Body of pancreas (tissue), 4 donors: Measurements from ENCODE around the gene PLEK2.

Experiments
- POLR2A ChIP-seq, 3 donors: fragments of 450-650 bp; IDR thresholded peaks; one replicate each; pipeline ENCODE4 v1.6.1; 2016; ENCODE audit warnings: antibody characterized with exemption in 3 of 3, mild to moderate bottlenecking in 2 of 3
- TF ChIP-seq, protein P1 (sequence below), 7 experiments: fragments of 450-650 bp in 4 of 7; fragments of 200-600 bp in 3 of 7; sonication (generic) in 3 of 7; IDR thresholded peaks; one replicate each; pipeline ENCODE4 v1.5.1; 2016 to 2019; ENCODE audit warnings: antibody characterized with exemption in 7 of 7

DNA sequence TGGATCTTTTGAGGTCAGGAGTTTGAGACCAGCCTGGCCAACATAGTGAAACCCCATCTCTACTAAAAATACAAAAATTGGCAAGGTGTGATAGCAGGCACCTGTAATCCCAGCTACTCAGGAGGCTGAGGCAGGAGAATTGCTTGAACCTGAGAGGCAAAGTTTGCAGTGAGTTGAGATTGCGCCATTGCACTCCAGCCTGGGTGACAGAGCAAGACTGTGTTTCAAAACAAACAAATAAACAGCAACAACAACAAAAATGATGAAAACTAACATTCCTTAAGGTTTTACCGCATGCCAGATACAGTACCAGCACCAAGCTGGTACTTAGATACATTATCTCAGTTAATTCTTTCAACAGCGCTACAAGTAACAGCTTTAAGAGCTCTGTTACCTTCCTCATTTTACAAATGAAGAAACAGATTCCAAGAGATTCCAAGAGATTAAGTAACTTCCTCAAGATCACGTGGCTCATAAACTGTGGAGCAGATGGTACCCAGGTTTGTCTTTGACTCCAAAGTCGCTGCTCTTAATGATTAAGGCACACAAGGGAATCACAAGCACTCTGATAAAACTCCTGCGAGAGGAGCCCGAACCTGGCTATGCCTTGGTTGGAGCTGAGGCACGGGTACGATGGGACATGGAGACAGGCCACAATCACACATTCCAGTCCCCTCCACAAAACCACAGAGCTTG is 17.7 kb upstream of the PLEK2 start:
- TF ChIP-seq, protein P1, sequence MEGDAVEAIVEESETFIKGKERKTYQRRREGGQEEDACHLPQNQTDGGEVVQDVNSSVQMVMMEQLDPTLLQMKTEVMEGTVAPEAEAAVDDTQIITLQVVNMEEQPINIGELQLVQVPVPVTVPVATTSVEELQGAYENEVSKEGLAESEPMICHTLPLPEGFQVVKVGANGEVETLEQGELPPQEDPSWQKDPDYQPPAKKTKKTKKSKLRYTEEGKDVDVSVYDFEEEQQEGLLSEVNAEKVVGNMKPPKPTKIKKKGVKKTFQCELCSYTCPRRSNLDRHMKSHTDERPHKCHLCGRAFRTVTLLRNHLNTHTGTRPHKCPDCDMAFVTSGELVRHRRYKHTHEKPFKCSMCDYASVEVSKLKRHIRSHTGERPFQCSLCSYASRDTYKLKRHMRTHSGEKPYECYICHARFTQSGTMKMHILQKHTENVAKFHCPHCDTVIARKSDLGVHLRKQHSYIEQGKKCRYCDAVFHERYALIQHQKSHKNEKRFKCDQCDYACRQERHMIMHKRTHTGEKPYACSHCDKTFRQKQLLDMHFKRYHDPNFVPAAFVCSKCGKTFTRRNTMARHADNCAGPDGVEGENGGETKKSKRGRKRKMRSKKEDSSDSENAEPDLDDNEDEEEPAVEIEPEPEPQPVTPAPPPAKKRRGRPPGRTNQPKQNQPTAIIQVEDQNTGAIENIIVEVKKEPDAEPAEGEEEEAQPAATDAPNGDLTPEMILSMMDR (IDR thresholded peaks at IDR 0.05) = no peak
- no peak for TF ChIP-seq POLR2A (IDR thresholded peaks at IDR 0.05)
